ENCODE data around the gene MYL9.

The MYL9 gene

GRCh38 chr20:36525620-36526365, 15.5 kb upstream of the MYL9 start:
- in situ Hi-C loops (cut with MboI; ENCODE audit: low sequenced_read_pairs), result no loop called here

GRCh38 chr20:36526521-36527011, 14.8 kb upstream of the MYL9 start:
- in situ Hi-C loops (cut with MboI; ENCODE audit: low sequenced_read_pairs), result no loop called here

- in situ Hi-C loops (cut with MboI; ENCODE audit: low sequenced_read_pairs), result no loop called here
These were observed 13.8 kb upstream of the MYL9 start for GRCh38 chr20:36527331-36528125.

GRCh38 chr20:36528176-36528874, 13.0 kb upstream of the MYL9 start:
- in situ Hi-C loops (cut with MboI; ENCODE audit: low sequenced_read_pairs), result no loop called here

- in situ Hi-C loops (cut with MboI; ENCODE audit: low sequenced_read_pairs), result no loop called here
These were observed 12.4 kb upstream of the MYL9 start for GRCh38 chr20:36528875-36529417.

GRCh38 chr20:36532388-36532787, 8.9 kb upstream of the MYL9 start:
- in situ Hi-C loops (cut with MboI; ENCODE audit: low sequenced_read_pairs), result no loop called here

- in situ Hi-C loops (cut with MboI; ENCODE audit: low sequenced_read_pairs), result no loop called here
These were observed 8.5 kb upstream of the MYL9 start for GRCh38 chr20:36532822-36533221.

- in situ Hi-C loops (cut with MboI; ENCODE audit: low sequenced_read_pairs), result no loop called here
These were observed 3.1 kb upstream of the MYL9 start for GRCh38 chr20:36538026-36538722.

- in situ Hi-C loops (cut with MboI; ENCODE audit: low sequenced_read_pairs), result no loop called here
These were observed 638 bp upstream of the MYL9 start for GRCh38 chr20:36540551-36541211.

- in situ Hi-C loops (cut with MboI; ENCODE audit: low sequenced_read_pairs), result no loop called here
These were observed 609 bp downstream of the MYL9 start for GRCh38 chr20:36541768-36542488.

- in situ Hi-C loops (cut with MboI; ENCODE audit: low sequenced_read_pairs), result no loop called here
These were observed 1.3 kb downstream of the MYL9 start for GRCh38 chr20:36542516-36543183.

GRCh38 chr20:36543184-36544133, 2.1 kb downstream of the MYL9 start:
- in situ Hi-C loops (cut with MboI; ENCODE audit: low sequenced_read_pairs), result no loop called here

GRCh38 chr20:36544134-36545018, 3.1 kb downstream of the MYL9 start:
- in situ Hi-C loops (cut with MboI; ENCODE audit: low sequenced_read_pairs), result no loop called here

- in situ Hi-C loops (cut with MboI; ENCODE audit: low sequenced_read_pairs), result no loop called here
These were observed 4.9 kb downstream of the MYL9 start for GRCh38 chr20:36546111-36546736.

- in situ Hi-C loops (cut with MboI; ENCODE audit: low sequenced_read_pairs), result no loop called here
These were observed 6.1 kb downstream of the MYL9 start for GRCh38 chr20:36547186-36548005.

GRCh38 chr20:36548006-36548315, 6.6 kb downstream of the MYL9 start:
- in situ Hi-C loops (cut with MboI; ENCODE audit: low sequenced_read_pairs), result no loop called here

Measured in HL-60/S4 (cell line).